ENCODE data around the gene CCDC69. TPM values are rescaled to one million over a fixed set of nuclear protein-coding genes. Genes with fewer than 3 reads are reported as not detected.
A peak's percentile ranks its signal among the peaks of the same experiment; 100 is the strongest.

CCDC69 gene
- total and polyA plus RNA-seq, 10 of the 15 experiments (the other 5 are each of a cell fraction or from before 2014, with no cell fraction given): 13.5 to 106 (median 70.1) TPM

DNA sequence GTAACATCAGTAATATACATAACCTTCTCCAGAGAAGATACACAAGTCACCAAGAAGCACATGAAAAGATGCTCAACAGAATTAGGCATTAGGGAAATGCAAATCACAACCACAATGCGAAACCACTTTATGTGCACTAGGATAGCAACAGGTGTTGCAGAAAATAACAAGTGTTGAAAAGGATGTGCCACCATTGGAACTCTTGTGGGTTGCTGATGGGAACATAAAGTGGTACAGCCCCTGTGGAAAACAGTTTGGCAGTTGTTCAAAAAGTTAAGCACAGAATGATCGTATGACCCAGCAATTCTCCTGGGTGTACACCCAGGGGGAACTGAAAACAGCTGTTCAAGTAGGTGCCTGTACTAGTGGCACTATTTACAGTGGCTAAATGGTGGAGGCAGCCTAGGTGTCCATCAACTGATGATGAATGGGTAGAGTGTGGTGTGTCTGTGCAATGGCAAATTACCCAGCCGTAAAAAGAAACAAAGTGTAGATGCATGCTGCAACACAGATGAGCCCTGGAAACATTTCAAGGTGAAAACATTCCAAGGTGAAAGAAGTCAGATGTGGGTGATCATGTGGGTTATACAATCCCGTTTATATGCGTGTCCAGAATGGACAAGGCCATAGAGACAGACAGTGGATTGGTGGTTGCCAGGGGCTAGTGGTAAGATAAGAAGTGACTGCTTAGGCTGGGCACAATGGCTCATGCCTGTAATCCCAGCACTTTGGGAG, 27.2 kb downstream of the CCDC69 start (continued):
- TF ChIP-seq, protein P1, sequence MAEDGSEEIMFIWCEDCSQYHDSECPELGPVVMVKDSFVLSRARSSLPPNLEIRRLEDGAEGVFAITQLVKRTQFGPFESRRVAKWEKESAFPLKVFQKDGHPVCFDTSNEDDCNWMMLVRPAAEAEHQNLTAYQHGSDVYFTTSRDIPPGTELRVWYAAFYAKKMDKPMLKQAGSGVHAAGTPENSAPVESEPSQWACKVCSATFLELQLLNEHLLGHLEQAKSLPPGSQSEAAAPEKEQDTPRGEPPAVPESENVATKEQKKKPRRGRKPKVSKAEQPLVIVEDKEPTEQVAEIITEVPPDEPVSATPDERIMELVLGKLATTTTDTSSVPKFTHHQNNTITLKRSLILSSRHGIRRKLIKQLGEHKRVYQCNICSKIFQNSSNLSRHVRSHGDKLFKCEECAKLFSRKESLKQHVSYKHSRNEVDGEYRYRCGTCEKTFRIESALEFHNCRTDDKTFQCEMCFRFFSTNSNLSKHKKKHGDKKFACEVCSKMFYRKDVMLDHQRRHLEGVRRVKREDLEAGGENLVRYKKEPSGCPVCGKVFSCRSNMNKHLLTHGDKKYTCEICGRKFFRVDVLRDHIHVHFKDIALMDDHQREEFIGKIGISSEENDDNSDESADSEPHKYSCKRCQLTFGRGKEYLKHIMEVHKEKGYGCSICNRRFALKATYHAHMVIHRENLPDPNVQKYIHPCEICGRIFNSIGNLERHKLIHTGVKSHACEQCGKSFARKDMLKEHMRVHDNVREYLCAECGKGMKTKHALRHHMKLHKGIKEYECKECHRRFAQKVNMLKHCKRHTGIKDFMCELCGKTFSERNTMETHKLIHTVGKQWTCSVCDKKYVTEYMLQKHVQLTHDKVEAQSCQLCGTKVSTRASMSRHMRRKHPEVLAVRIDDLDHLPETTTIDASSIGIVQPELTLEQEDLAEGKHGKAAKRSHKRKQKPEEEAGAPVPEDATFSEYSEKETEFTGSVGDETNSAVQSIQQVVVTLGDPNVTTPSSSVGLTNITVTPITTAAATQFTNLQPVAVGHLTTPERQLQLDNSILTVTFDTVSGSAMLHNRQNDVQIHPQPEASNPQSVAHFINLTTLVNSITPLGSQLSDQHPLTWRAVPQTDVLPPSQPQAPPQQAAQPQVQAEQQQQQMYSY (CRISPR knock-in tag; IDR thresholded peaks at IDR 0.05): no peak
- TF ChIP-seq STAT1 (conservative IDR thresholded peaks at IDR 0.05): no peak
- TF ChIP-seq, protein P2, sequence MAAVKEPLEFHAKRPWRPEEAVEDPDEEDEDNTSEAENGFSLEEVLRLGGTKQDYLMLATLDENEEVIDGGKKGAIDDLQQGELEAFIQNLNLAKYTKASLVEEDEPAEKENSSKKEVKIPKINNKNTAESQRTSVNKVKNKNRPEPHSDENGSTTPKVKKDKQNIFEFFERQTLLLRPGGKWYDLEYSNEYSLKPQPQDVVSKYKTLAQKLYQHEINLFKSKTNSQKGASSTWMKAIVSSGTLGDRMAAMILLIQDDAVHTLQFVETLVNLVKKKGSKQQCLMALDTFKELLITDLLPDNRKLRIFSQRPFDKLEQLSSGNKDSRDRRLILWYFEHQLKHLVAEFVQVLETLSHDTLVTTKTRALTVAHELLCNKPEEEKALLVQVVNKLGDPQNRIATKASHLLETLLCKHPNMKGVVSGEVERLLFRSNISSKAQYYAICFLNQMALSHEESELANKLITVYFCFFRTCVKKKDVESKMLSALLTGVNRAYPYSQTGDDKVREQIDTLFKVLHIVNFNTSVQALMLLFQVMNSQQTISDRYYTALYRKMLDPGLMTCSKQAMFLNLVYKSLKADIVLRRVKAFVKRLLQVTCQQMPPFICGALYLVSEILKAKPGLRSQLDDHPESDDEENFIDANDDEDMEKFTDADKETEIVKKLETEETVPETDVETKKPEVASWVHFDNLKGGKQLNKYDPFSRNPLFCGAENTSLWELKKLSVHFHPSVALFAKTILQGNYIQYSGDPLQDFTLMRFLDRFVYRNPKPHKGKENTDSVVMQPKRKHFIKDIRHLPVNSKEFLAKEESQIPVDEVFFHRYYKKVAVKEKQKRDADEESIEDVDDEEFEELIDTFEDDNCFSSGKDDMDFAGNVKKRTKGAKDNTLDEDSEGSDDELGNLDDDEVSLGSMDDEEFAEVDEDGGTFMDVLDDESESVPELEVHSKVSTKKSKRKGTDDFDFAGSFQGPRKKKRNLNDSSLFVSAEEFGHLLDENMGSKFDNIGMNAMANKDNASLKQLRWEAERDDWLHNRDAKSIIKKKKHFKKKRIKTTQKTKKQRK (IDR thresholded peaks at IDR 0.05; ENCODE audit: low read depth, low read length): no peak
- TF ChIP-seq, protein P3, sequence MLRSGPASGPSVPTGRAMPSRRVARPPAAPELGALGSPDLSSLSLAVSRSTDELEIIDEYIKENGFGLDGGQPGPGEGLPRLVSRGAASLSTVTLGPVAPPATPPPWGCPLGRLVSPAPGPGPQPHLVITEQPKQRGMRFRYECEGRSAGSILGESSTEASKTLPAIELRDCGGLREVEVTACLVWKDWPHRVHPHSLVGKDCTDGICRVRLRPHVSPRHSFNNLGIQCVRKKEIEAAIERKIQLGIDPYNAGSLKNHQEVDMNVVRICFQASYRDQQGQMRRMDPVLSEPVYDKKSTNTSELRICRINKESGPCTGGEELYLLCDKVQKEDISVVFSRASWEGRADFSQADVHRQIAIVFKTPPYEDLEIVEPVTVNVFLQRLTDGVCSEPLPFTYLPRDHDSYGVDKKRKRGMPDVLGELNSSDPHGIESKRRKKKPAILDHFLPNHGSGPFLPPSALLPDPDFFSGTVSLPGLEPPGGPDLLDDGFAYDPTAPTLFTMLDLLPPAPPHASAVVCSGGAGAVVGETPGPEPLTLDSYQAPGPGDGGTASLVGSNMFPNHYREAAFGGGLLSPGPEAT (IDR thresholded peaks at IDR 0.05; ENCODE audit: low read depth): peak; percentile 93
- TF ChIP-seq ESRRA (IDR thresholded peaks at IDR 0.05; ENCODE audit: low read length): no peak
- no peak for TF ChIP-seq ZNF622 (IDR thresholded peaks at IDR 0.05)
- no peak for TF ChIP-seq RAD21 (IDR thresholded peaks at IDR 0.05; ENCODE audit: insufficient read depth, low read depth, low read length)
- peak; percentile 81 for TF ChIP-seq IRF4 (IDR thresholded peaks at IDR 0.05; ENCODE audit: low read depth, low read length)
- TF ChIP-seq, protein P4, sequence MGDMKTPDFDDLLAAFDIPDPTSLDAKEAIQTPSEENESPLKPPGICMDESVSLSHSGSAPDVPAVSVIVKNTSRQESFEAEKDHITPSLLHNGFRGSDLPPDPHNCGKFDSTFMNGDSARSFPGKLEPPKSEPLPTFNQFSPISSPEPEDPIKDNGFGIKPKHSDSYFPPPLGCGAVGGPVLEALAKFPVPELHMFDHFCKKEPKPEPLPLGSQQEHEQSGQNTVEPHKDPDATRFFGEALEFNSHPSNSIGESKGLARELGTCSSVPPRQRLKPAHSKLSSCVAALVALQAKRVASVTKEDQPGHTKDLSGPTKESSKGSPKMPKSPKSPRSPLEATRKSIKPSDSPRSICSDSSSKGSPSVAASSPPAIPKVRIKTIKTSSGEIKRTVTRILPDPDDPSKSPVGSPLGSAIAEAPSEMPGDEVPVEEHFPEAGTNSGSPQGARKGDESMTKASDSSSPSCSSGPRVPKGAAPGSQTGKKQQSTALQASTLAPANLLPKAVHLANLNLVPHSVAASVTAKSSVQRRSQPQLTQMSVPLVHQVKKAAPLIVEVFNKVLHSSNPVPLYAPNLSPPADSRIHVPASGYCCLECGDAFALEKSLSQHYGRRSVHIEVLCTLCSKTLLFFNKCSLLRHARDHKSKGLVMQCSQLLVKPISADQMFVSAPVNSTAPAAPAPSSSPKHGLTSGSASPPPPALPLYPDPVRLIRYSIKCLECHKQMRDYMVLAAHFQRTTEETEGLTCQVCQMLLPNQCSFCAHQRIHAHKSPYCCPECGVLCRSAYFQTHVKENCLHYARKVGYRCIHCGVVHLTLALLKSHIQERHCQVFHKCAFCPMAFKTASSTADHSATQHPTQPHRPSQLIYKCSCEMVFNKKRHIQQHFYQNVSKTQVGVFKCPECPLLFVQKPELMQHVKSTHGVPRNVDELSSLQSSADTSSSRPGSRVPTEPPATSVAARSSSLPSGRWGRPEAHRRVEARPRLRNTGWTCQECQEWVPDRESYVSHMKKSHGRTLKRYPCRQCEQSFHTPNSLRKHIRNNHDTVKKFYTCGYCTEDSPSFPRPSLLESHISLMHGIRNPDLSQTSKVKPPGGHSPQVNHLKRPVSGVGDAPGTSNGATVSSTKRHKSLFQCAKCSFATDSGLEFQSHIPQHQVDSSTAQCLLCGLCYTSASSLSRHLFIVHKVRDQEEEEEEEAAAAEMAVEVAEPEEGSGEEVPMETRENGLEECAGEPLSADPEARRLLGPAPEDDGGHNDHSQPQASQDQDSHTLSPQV (IDR thresholded peaks at IDR 0.05): no peak
- TF ChIP-seq ZNF384 (IDR thresholded peaks at IDR 0.05; ENCODE audit: borderline replicate concordance, low read depth, low read length): no peak
- peak; percentile 57; the same call in 1 of the 2 replicates for TF ChIP-seq BACH1 (IDR thresholded peaks at IDR 0.05; ENCODE audit: borderline replicate concordance)
- no peak for TF ChIP-seq KLF5 (IDR thresholded peaks at IDR 0.05; ENCODE audit: partially characterized antibody)
- TF ChIP-seq, protein P5, sequence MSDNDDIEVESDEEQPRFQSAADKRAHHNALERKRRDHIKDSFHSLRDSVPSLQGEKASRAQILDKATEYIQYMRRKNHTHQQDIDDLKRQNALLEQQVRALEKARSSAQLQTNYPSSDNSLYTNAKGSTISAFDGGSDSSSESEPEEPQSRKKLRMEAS (IDR thresholded peaks at IDR 0.05; ENCODE audit: low read depth, low read length): no peak
- TF ChIP-seq, protein P6, sequence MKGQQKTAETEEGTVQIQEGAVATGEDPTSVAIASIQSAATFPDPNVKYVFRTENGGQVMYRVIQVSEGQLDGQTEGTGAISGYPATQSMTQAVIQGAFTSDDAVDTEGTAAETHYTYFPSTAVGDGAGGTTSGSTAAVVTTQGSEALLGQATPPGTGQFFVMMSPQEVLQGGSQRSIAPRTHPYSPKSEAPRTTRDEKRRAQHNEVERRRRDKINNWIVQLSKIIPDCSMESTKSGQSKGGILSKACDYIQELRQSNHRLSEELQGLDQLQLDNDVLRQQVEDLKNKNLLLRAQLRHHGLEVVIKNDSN (IDR thresholded peaks at IDR 0.05; ENCODE audit: borderline replicate concordance, extremely low read length, insufficient read depth, low read depth, low read length): no peak

All from GM12878 (cell line).